Esophagus (tissue), 2 donors: ENCODE measurements around the gene CNTNAP5. TPM values are rescaled to one million over a fixed set of nuclear protein-coding genes. Genes with fewer than 3 reads are reported as not detected.

Experiments used
- H3K27ac ChIP-seq, 2 donors: one replicate each; pipeline ENCODE4 v1.5.1; 2013; ENCODE audit warnings: low read depth in 2 of 2, mild to moderate bottlenecking in 2 of 2, inconsistent platforms in 1 of 2, low read length in 1 of 2, moderate library complexity in 1 of 2
- H3K27me3 ChIP-seq, 2 donors: one replicate each; pipeline ENCODE4 v1.6.1; 2013; ENCODE audit warnings: low read length in 2 of 2, control low read depth in 1 of 2, mild to moderate bottlenecking in 1 of 2; ENCODE audit not compliant: insufficient read depth in 2 of 2, control insufficient read depth in 1 of 2
- H3K36me3 ChIP-seq, 2 donors: one replicate each; pipeline ENCODE4 v1.6.1; 2013; ENCODE audit warnings: low read length in 1 of 2; ENCODE audit not compliant: control insufficient read depth in 2 of 2, insufficient read depth in 2 of 2
- H3K4me1 ChIP-seq, 2 donors: one replicate each; pipeline ENCODE4 v1.6.1; 2013; ENCODE audit warnings: low read length in 1 of 2; ENCODE audit not compliant: control insufficient read depth in 2 of 2, insufficient read depth in 2 of 2
- H3K4me3 ChIP-seq, 2 donors: one replicate each; pipeline ENCODE4 v1.5.1; 2013; ENCODE audit warnings: low read length in 2 of 2, mild to moderate bottlenecking in 2 of 2, low read depth in 1 of 2, moderate library complexity in 1 of 2
- H3K9me3 ChIP-seq, 2 donors: one replicate each; pipeline ENCODE4 v1.6.1; 2013; ENCODE audit warnings: mild to moderate bottlenecking in 2 of 2, low read depth in 1 of 2, low read length in 1 of 2, moderate library complexity in 1 of 2; ENCODE audit not compliant: control insufficient read depth in 2 of 2, insufficient read depth in 1 of 2
- WGBS, 2 donors: extraction: QIAGEN DNeasy Blood & Tissue Kit; methylation state at CpG; one replicate each; pipeline ENCODE4 v1.1.7; 2013; 5-methylcytosine and 5-hydroxymethylcytosine counted together
- polyA plus RNA-seq, 2 donors: library from polyadenylated mRNA; stranded (reverse); fragments of 200-250 nt; gene quantifications; one replicate each; pipeline ENCODE4 v1.2.3, GENCODE V29; 2013
- donor health status: healthy with polysubstance abuse.
- donor health status: Bipolar disorder and iron deficiency.

The CNTNAP5 gene
- polyA plus RNA-seq, 2 donors, result not detected

DNA sequence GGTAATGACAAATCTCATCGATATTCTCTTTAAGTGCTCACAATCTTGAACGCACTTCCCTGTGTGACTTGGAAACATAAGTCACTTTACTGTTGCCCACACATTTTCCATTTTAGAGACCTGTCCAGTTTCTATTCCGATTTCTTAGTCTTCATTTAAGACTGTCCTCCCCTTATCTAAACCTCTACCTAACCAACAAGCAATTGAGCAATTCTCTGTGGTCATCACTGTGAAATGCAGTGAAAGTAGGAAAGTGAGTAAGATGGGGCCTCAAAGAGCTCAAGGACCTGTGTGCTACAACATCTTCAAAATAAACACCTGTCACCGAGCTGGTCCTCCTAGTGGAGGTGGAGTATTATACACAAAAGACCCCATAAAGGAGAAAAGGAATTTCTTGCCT lies 184.4 kb downstream of the CNTNAP5 start:
- Histone ChIP-seq H3K27ac (no peak overlapping the region), H3K9me3 (peaks cover 0 to 3% of the 10 kb centered on the region in 2 donors), H3K4me1 (no peaks in the 10 kb centered on the region), H3K27me3 (no peaks in the 10 kb centered on the region), H3K4me3 (no peak overlapping the region), H3K36me3 (no peaks in the 10 kb centered on the region)
- WGBS, 2 donors, result 74 to 79% methylated on average over 4 of the region's 4 CpGs

DNA sequence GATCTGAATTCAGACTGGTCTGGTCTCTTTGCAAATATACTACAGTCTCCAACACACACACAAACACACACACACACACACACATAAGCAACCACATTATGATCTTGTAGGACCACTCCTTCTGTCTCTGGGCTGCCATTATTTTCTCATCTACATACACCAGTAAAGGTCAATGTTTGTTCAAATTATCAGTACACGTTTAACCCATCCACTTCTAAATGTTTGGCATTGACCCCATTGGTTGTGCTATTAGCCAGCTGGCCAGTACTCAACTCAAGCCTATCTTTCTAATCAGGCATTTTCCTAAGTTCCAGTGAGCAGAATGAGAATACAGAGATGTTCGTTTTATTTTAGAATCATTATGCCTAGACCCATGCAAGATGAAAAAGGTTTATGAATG lies 186.4 kb downstream of the CNTNAP5 start:
- Histone ChIP-seq H3K36me3 (no peaks in the 10 kb centered on the region), H3K4me1 (no peaks in the 10 kb centered on the region), H3K27me3 (no peaks in the 10 kb centered on the region), H3K4me3 (no peak overlapping the region), H3K27ac (no peak overlapping the region), H3K9me3 (peaks cover 0 to 3% of the 10 kb centered on the region in 2 donors)
- WGBS, 2 donors, result 49 to 51% methylated on average over 2 of the region's 2 CpGs

DNA sequence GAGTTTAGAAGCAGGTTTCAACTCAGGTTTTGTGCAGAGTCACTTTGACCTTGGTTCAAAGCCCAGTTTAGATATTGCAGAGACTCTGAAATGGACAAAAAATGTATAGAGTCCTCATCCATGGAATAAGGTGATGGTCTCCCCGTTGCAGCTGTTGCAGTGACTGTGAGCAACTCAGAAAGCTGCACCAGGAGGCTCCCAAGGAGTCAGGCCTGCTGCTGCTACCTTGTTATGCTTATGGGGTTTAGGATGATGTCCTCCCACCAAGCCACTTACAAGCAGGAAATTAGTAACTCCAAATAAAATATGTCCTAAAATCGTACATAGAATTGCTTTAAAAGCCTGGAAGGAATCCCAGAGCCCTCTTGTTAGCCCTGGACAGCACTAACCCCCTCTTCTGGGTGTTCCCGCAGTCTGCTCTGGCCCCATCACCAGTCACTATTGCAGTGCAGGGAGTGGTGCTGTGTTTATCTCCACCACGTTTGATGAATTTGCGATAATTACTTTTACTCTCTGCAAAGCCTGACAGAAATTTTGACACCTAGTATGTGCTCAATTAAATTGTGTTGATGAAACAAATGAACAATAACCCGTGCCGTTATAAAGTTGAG lies 189.0 kb downstream of the CNTNAP5 start:
- Histone ChIP-seq H3K27ac (no peak overlapping the region), H3K27me3 (no peaks in the 10 kb centered on the region), H3K36me3 (no peaks in the 10 kb centered on the region), H3K9me3 (peaks cover 0 to 3% of the 10 kb centered on the region in 2 donors), H3K4me1 (no peaks in the 10 kb centered on the region), H3K4me3 (no peak overlapping the region)
- WGBS, 2 donors, result 70 to 72% methylated on average over 7 of the region's 7 CpGs

DNA sequence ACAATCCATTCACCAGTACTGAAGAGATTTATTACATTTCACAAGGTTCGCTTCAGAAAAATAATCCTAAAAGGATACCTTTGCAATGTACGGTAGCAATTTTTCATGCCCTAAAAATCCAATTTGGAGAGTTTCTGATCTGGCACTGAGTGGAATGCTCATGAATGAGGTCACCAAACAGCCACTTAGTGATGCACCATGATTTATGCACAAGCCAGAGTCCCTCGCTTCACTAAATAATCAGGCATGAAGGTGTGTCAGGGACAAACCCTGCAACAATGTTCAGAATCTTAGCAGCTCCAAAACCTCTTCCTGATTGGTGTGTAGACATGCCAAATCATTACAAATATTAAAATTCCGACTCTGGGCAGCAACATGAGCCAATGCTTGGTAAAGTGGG lies 221.1 kb downstream of the CNTNAP5 start:
- Histone ChIP-seq H3K36me3 (no peaks in the 10 kb centered on the region), H3K4me1 (no peaks in the 10 kb centered on the region), H3K4me3 (no peak overlapping the region), H3K27me3 (no peaks in the 10 kb centered on the region), H3K27ac (no peak overlapping the region), H3K9me3 (peaks cover 0 to 2% of the 10 kb centered on the region in 2 donors)
- WGBS, 2 donors, result 71 to 79% methylated on average over 4 of the region's 4 CpGs

DNA sequence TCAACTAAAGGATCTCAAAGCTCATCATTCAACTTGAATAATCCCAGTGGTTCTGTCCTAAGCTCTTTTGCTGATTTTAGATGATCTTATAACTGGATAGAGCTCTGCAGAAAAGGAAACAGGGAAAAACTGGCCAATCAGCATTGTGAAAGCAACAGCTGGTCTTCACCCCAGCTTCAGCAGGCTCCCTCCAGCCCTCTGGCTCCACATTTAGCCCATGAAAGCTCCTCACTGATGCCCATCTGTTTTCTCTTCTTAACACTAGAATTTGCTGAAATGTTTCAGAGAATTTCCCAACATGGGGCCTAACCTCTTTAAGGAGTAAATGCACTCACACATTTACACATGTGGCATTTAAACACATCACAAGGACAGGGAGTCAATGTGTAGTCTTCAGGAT lies 223.3 kb downstream of the CNTNAP5 start:
- no peak overlapping the region for H3K4me3 ChIP-seq
- H3K27ac ChIP-seq, result no peak overlapping the region
- H3K9me3 ChIP-seq, result no peaks in the 10 kb centered on the region
- H3K4me1 ChIP-seq, result no peaks in the 10 kb centered on the region
- no peaks in the 10 kb centered on the region for H3K36me3 ChIP-seq
- H3K27me3 ChIP-seq, result no peaks in the 10 kb centered on the region

DNA sequence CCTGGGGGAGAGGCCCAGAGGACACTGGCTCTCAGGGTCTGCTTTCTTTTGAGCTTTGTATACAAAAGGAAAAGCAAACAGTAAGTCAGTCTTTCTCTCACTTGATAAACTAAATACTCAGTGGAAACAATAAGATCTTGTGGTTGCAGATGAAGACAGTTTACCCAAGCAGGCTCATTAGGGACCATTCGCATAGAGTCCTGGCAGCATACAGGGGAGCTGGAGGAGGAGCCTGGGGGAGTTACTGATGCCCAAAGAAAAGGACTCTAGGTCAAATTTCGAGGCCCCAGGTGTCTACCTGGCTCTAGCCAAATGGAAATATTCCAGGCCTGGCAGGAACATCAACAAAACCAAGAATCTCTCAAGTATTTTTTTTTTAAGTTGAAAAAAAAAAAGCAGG lies 225.3 kb downstream of the CNTNAP5 start:
- Histone ChIP-seq H3K4me1 (no peaks in the 10 kb centered on the region), H3K27me3 (no peaks in the 10 kb centered on the region), H3K36me3 (no peaks in the 10 kb centered on the region), H3K27ac (no peak overlapping the region), H3K4me3 (no peak overlapping the region), H3K9me3 (peaks cover 0 to 2% of the 10 kb centered on the region in 2 donors)
- WGBS, 2 donors, result 42 to 51% methylated on average over 2 of the region's 2 CpGs

DNA sequence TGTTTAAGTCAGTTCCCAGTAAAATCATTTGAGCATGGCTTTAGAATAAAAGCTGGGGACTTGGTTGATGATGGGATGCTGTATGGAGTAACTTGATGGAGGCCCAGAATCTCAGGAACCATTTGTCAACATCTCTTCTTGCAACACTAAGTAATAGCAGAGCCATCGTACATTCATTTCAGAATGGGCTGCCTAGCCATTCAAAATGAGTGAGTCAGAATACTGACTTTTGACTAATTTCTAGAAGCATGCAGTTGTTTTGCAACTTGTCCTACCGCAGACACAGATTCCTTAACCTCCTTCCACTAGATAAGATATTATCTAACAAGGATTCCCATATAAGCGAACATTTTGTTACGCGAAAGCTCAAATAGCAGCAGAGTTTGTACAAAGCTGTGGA lies 229.5 kb downstream of the CNTNAP5 start:
- H3K36me3 ChIP-seq, result no peaks in the 10 kb centered on the region
- no peaks in the 10 kb centered on the region for H3K27me3 ChIP-seq
- no peaks in the 10 kb centered on the region for H3K4me1 ChIP-seq
- H3K27ac ChIP-seq, result no peak overlapping the region
- WGBS, 2 donors, result 90 to 94% methylated on average over 5 of the region's 5 CpGs
- H3K4me3 ChIP-seq, result no peak overlapping the region
- peaks cover 2% of the 10 kb centered on the region in 2 donors for H3K9me3 ChIP-seq

DNA sequence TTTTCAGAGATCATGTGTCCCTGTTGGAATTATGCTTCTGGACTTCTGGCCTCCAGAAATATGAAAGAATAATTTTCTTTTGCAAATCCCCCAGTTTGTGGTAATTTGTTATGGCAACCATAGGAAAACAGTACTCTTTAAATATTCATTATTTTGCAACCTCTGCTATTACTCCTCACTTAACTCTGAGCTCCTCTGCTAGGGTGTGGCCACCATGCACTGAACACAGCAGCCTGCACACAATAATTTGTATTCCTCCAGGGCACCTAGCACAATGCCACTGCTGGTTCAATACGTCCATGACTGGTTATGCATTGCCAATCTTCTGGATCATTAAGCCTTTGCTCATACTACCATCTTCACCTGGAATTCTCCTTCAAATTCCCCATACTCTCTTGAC lies 232.0 kb downstream of the CNTNAP5 start:
- 55 to 65% methylated on average over 1 of the region's 1 CpG for WGBS, 2 donors
- Histone ChIP-seq H3K4me3 (no peak overlapping the region), H3K9me3 (peaks cover 2% of the 10 kb centered on the region in 2 donors), H3K36me3 (no peaks in the 10 kb centered on the region), H3K4me1 (no peaks in the 10 kb centered on the region), H3K27me3 (no peaks in the 10 kb centered on the region), H3K27ac (no peak overlapping the region)

DNA sequence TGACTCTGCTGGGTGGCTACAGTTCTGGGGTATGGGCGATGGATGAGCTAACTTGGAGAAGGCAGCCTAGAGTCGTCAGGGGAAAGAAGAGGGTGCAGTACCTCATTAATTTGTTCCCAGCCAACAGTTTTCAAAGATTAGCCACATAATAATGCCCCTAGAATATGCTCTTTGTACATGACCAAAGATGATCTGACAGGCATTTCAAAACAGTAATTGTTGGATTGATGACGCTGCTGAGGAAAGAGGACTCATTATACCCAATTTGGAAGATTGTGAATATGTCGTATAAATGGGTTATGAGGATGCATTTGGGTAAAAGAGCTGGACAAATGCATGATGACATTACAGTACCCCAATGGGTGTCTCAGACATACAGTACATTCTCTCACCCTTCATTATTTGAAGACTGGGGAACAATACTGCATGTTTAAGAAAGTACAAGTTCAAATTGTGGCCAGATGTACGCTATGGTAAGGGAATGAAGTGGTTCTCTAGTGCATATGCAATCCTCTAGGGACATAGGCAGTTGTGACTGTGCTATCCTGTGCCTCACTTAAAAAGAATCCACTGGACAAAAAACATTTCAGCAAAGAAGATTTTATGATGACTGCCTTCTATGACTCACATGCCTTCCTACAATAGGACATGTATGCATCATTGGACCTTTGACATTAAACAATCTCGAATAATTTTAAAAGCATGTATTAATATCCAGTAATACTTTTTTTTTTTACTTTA lies 233.2 kb downstream of the CNTNAP5 start:
- no peak overlapping the region for H3K27ac ChIP-seq
- no peaks in the 10 kb centered on the region for H3K36me3 ChIP-seq
- no peak overlapping the region for H3K4me3 ChIP-seq
- H3K27me3 ChIP-seq, result no peaks in the 10 kb centered on the region
- H3K4me1 ChIP-seq, result no peaks in the 10 kb centered on the region
- 78 to 86% methylated on average over 6 of the region's 6 CpGs for WGBS, 2 donors
- H3K9me3 ChIP-seq, result peaks cover 2% of the 10 kb centered on the region in 2 donors

DNA sequence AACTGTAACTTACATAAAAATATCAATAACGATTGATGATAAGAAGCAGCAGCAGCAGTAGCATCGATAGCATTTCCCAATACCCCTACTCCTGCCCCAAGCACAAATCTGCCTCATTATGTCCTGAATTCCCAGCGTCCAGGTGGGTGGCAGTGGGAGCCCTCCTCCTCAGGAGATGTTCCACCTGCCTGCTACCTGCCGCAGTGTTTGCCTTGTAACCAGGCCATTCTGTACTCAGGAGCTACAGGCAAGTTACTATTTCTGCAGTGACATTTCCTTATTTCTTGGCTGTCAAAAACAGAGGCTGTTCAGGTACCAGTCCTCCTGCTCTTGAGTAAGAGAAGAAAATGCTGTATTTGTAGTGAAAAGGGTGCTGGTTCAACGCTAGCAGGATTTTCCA lies 236.4 kb downstream of the CNTNAP5 start:
- 75 to 79% methylated on average over 5 of the region's 5 CpGs for WGBS, 2 donors
- Histone ChIP-seq H3K9me3 (peaks cover 2 to 7% of the 10 kb centered on the region in 2 donors), H3K27me3 (no peaks in the 10 kb centered on the region), H3K4me1 (no peaks in the 10 kb centered on the region), H3K4me3 (no peak overlapping the region), H3K27ac (no peak overlapping the region), H3K36me3 (no peaks in the 10 kb centered on the region)
